Common myeloid progenitor, CD34-positive (primary cell): ENCODE results near the gene LINGO1.

Experiments used
- CTCF ChIA-PET: fragments of 350-600 bp; sonication (Branson Sonifier 250); formaldehyde crosslinking; loops from one replicate; lab custom pipeline; 2021; ENCODE audit warnings: antibody characterized with exemption; lab: Charles Lee
- POLR2A ChIA-PET: fragments of 350-600 bp; sonication (Branson Sonifier 250); formaldehyde crosslinking; loops from one replicate; lab custom pipeline; 2021; ENCODE audit warnings: antibody characterized with exemption; lab: Charles Lee
- DNase-seq, 3 donors: peaks; one replicate each; pipeline versions ENCODE4 v3.0.0 to v3.0.0-alpha.2; 2013
- H3K27ac ChIP-seq, 2 experiments: 1 replicate in 1 of 2; 2 replicates in 1 of 2; pipeline ENCODE4 v1.7.0; 2013; ENCODE audit warnings: inconsistent platforms in 2 of 2, low read length in 2 of 2, mild to moderate bottlenecking in 2 of 2, low read depth in 1 of 2, moderate library complexity in 1 of 2; ENCODE audit not compliant: severe bottlenecking in 2 of 2, insufficient read depth in 1 of 2, poor library complexity in 1 of 2
- H3K27me3 ChIP-seq, 5 experiments: replicated peaks in 2 of 5; 1 replicate in 3 of 5; 2 replicates in 2 of 5; pipeline versions ENCODE4 v1.6.1 to v1.7.0; 2013; ENCODE audit warnings: low read length in 4 of 5, mild to moderate bottlenecking in 2 of 5, moderate library complexity in 2 of 5, inconsistent platforms in 1 of 5; ENCODE audit not compliant: insufficient read depth in 5 of 5, control insufficient read depth in 4 of 5
- H3K36me3 ChIP-seq, 4 experiments: 1 replicate in 2 of 4; 2 replicates in 2 of 4; pipeline versions ENCODE4 v1.6.1 to v1.7.0; 2013; ENCODE audit warnings: low read length in 3 of 4, control low read depth in 1 of 4, mild to moderate bottlenecking in 1 of 4; ENCODE audit not compliant: control insufficient read depth in 4 of 4, insufficient read depth in 4 of 4
- H3K4me1 ChIP-seq, 4 experiments: 1 replicate in 3 of 4; 2 replicates in 1 of 4; pipeline versions ENCODE4 v1.6.1 to v1.7.1; 2013; ENCODE audit warnings: low read length in 3 of 4, mild to moderate bottlenecking in 3 of 4, control low read depth in 1 of 4, inconsistent platforms in 1 of 4, moderate library complexity in 1 of 4; ENCODE audit not compliant: control insufficient read depth in 4 of 4, insufficient read depth in 4 of 4; ENCODE audit errors: control extremely low read depth in 1 of 4
- H3K4me3 ChIP-seq, 7 experiments: 1 replicate in 4 of 7; 2 replicates in 3 of 7; pipeline versions ENCODE4 v1.5.1 to v1.7.0; 2013; ENCODE audit warnings: mild to moderate bottlenecking in 7 of 7, low read length in 6 of 7, moderate library complexity in 6 of 7, inconsistent platforms in 2 of 7, low read depth in 2 of 7, control low read depth in 1 of 7; ENCODE audit not compliant: insufficient read depth in 4 of 7, control insufficient read depth in 1 of 7; ENCODE audit errors: extremely low read depth in 1 of 7
- H3K9me3 ChIP-seq, 5 experiments: 1 replicate in 4 of 5; 2 replicates in 1 of 5; pipeline versions ENCODE4 v1.6.1 to v1.7.1; 2013; ENCODE audit warnings: low read length in 4 of 5, mild to moderate bottlenecking in 2 of 5, inconsistent platforms in 1 of 5, low read depth in 1 of 5, moderate library complexity in 1 of 5; ENCODE audit not compliant: control insufficient read depth in 4 of 5, insufficient read depth in 2 of 5; ENCODE audit errors: control extremely low read depth in 1 of 5
- WGBS: methylation state at CpG from one replicate; pipeline ENCODE4 v1.1.5; 2013; ENCODE audit not compliant: insufficient coverage; 5-methylcytosine and 5-hydroxymethylcytosine counted together

LINGO1 gene

DNA sequence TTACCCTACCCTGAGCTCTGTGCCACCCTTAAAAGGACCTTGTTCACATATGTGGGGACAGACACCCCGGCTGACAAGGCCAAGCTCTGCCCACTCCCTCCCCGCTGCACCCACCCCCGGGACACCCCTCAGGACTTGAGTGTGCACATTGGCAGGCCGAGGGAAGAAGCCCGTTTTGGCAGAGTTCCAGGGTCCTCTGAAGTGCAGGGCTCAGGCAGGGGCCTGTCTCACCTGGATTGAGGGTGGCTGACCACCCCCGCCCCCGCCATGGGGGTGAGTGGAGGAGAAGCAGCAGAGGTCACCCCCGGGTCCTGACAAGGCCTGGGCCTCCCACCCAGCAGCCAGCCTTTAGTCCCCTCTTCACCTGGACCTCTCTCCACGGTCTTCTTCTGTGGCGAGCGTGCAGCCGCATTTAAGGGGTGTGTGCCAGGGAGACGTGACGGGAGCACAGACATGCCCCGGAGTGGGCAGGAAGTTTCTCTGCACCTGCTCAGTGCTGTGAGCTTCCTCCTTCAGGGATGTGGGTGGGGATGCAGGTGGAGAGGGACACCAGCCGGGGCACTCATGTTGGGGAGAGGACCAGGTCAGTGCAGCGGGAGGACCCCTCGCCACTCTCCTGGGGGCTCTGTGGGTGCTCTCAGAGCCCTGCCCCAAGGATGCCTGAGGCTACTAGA lies 50.7 kb downstream of the LINGO1 start:
- no peak overlapping the region for H3K4me3 ChIP-seq
- CTCF ChIA-PET = no interaction called here
- POLR2A ChIA-PET = interaction anchor here (0.6 kb wide), 1 partner anchor 1421 kb away, joined by 3 read pairs; no protein-coding TSS in a partner anchor

GRCh38 chr15:77580996-77581682 lies 51.6 kb downstream of the LINGO1 start:
- DNase-seq = no peak
- ChIA-PET CTCF (no interaction called here), POLR2A (no interaction called here)
- 89% methylated on average over 11 of the region's 16 CpGs for WGBS
- no peak overlapping the region for H3K4me3 ChIP-seq
- no peaks in the 10 kb centered on the region for H3K36me3 ChIP-seq
- H3K4me1 ChIP-seq = peaks cover 0 to 9% (median 5%) of the 10 kb centered on the region in 4 experiments
- no peak overlapping the region for H3K27ac ChIP-seq
- H3K9me3 ChIP-seq = no peaks in the 10 kb centered on the region
- H3K27me3 ChIP-seq = no peaks in the 10 kb centered on the region

More for the DNA sequence above, 50.7 kb downstream of the LINGO1 start:
- Histone ChIP-seq H3K36me3 (no peaks in the 10 kb centered on the region), H3K27ac (no peak overlapping the region), H3K4me1 (peaks cover 0 to 9% (median 5%) of the 10 kb centered on the region in 4 experiments), H3K27me3 (peaks cover 0 to under 1% (median 0%) of the 10 kb centered on the region in 5 experiments), H3K9me3 (no peaks in the 10 kb centered on the region)
- DNase-seq = no peak
- WGBS = 90% methylated on average over 17 of the region's 18 CpGs

- no peak overlapping the region for H3K4me3 ChIP-seq
- no peak overlapping the region for H3K27ac ChIP-seq
- DNase-seq = no peak
- peaks cover 0 to 9% (median 5%) of the 10 kb centered on the region in 4 experiments for H3K4me1 ChIP-seq
- ChIA-PET POLR2A (no interaction called here), CTCF (interaction anchor here (1.3 kb wide), 1 partner anchor 8 kb away, joined by 5 read pairs; no protein-coding TSS in a partner anchor)
- no peaks in the 10 kb centered on the region for H3K27me3 ChIP-seq
- WGBS = 93% methylated on average over 12 of the region's 13 CpGs
- no peaks in the 10 kb centered on the region for H3K36me3 ChIP-seq
- H3K9me3 ChIP-seq = no peaks in the 10 kb centered on the region
Observed at GRCh38 chr15:77579498-77580188, 53.1 kb downstream of the LINGO1 start.

GRCh38 chr15:77578641-77579372 lies 53.9 kb downstream of the LINGO1 start:
- Histone ChIP-seq H3K9me3 (no peaks in the 10 kb centered on the region), H3K4me1 (peaks cover 0 to 9% (median 5%) of the 10 kb centered on the region in 4 experiments), H3K27me3 (no peaks in the 10 kb centered on the region), H3K27ac (no peak overlapping the region), H3K36me3 (no peaks in the 10 kb centered on the region), H3K4me3 (no peak overlapping the region)
- no peak for DNase-seq
- ChIA-PET CTCF (interaction anchor here (0.6 to 1.3 kb wide), 3 partner anchors 9 to 1282 kb away, joined by 3 to 5 read pairs (median 3); no protein-coding TSS in a partner anchor), POLR2A (no interaction called here)
- WGBS = 94% methylated on average over 13 of the region's 15 CpGs

DNA sequence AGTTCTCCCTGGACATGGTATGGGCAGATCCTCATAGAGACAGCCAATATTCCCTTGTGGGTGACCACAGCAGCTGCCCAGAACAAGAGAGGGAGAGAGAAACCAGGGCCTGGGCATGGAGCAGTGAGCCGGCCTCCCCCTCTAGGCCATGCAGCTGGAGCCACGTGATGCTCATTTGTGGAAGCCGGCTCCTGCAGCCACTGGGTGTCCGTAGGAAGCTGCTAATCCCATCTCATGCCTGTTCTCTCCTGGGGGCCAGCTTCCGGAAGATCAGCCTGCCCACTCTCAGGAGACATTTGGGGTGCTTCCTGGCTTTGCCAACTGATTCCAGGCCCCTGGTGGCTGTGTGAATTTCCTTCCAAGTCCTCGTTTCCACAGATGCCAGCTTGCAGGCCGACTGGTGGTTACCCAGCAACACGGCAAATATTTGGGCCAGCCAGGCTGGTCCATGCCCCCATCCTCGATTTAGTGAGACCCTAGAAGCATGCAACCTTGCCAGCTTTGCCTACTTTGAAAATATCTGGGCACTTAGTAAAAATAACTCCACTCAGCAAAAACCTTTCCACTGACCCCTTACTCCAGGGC lies 55.3 kb downstream of the LINGO1 start:
- Histone ChIP-seq H3K4me1 (peaks cover 0 to 6% (median 5%) of the 10 kb centered on the region in 4 experiments), H3K27me3 (no peaks in the 10 kb centered on the region), H3K9me3 (no peaks in the 10 kb centered on the region), H3K27ac (no peak overlapping the region), H3K36me3 (no peaks in the 10 kb centered on the region), H3K4me3 (no peak overlapping the region)
- no peak for DNase-seq
- WGBS = 96% methylated on average over 9 of the region's 9 CpGs
- CTCF ChIA-PET = interaction anchor here (1.6 kb wide), 1 partner anchor 34 kb away, joined by 6 read pairs; no protein-coding TSS in a partner anchor
- POLR2A ChIA-PET = interaction anchor here (0.5 kb wide), 1 partner anchor 390 kb away, joined by 4 read pairs; no protein-coding TSS in a partner anchor

DNA sequence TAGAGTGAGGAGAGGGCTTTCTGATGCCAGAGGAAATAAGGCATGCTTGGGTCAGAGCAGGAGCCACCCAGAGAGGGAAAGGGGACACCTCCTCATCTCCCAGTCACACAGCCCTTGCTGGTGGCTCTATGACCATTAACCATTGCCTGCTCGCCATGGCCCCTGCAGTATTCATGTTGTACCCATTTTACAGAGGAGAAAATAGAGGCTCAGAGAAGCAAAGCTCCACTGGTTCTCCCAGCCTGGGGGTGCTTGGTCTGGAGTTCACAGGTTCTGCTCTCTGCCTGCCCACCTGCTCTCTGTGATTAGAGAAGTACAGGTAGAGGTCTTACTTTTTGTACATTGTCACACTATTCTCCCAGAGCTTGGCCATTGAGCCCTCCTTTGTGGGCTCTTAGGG lies 56.2 kb downstream of the LINGO1 start:
- POLR2A ChIA-PET = no interaction called here
- Histone ChIP-seq H3K36me3 (no peaks in the 10 kb centered on the region), H3K9me3 (no peaks in the 10 kb centered on the region), H3K4me3 (no peak overlapping the region), H3K4me1 (peaks cover 0 to 6% (median 5%) of the 10 kb centered on the region in 4 experiments), H3K27me3 (no peaks in the 10 kb centered on the region), H3K27ac (no peak overlapping the region)
- DNase-seq = no peak
- WGBS = 100% methylated on average over 1 of the region's 1 CpG
- CTCF ChIA-PET = interaction anchor here (1.1 to 1.6 kb wide), 2 partner anchors 21 to 33 kb away, joined by 3 to 6 read pairs; no protein-coding TSS in a partner anchor
